ENCODE data around the gene TENM4. TPM values are rescaled to one million over a fixed set of nuclear protein-coding genes. Genes with fewer than 3 reads are reported as not detected.

The TENM4 gene
- total RNA-seq, 4 donors from 2014 or later = 16.8 to 158 (median 120) TPM

- no peaks in the 10 kb centered on the region for H3K27me3 ChIP-seq
- no peak for DNase-seq
- 88 to 100% methylated on average over 1 of the region's 1 CpG for WGBS, 2 donors
- no peaks in the 10 kb centered on the region for H3K36me3 ChIP-seq
- no peak overlapping the region for H3K4me3 ChIP-seq (replicated peaks in 1 of 3)
- H3K9me3 ChIP-seq = no peaks in the 10 kb centered on the region
- intact Hi-C loops (cut with DNase I) = no loop called here
- no peaks in the 10 kb centered on the region for H3K4me1 ChIP-seq
- no peak for TF ChIP-seq POLR2A (IDR thresholded peaks at IDR 0.05)
- no peak for TF ChIP-seq CTCF (IDR thresholded peaks at IDR 0.05)
- H3K27ac ChIP-seq = no peak overlapping the region
These were observed 369.6 kb downstream of the TENM4 start for GRCh38 chr11:79071190-79071589.

GRCh38 chr11:79070518-79070917, 370.3 kb downstream of the TENM4 start:
- Histone ChIP-seq H3K4me3 (replicated peaks in 1 of 3) (no peak overlapping the region), H3K27me3 (no peaks in the 10 kb centered on the region), H3K36me3 (no peaks in the 10 kb centered on the region), H3K9me3 (no peaks in the 10 kb centered on the region), H3K27ac (no peak overlapping the region), H3K4me1 (no peaks in the 10 kb centered on the region)
- DNase-seq = no peak
- no peak for TF ChIP-seq CTCF (IDR thresholded peaks at IDR 0.05)
- no peak for TF ChIP-seq POLR2A (IDR thresholded peaks at IDR 0.05)
- 61 to 80% methylated on average over 4 of the region's 4 CpGs for WGBS, 2 donors
- intact Hi-C loops (cut with DNase I) = no loop called here

DNA sequence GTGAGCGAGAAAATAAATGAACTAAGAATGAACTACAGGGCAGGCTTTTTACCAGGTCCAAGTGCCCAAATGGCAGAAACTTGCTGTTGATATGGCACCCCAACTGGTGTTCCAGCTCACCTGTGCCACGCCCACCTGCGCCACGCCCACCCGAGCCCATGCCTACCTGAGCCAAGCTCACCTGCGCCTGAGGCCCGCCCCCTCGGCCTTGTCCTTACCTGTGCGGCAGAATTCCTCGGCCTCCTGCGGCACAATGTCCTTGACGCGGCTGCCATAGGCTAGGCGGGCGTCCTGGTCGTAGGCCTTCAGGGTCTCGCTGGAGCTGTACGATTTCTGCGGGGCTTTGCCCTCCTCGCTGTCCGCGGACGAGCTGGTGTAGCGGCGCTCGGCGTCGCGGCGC, 371.3 kb downstream of the TENM4 start:
- TF ChIP-seq CTCF (IDR thresholded peaks at IDR 0.05) (no peak), POLR2A (IDR thresholded peaks at IDR 0.05) (no peak)
- Histone ChIP-seq H3K4me3 (replicated peaks in 1 of 3) (no peak overlapping the region), H3K9me3 (no peaks in the 10 kb centered on the region), H3K36me3 (no peaks in the 10 kb centered on the region), H3K4me1 (no peaks in the 10 kb centered on the region), H3K27ac (no peak overlapping the region), H3K27me3 (no peaks in the 10 kb centered on the region)
- no peak for DNase-seq
- 95 to 96% methylated on average over 23 to 26 of the region's 30 CpGs for WGBS, 2 donors
- intact Hi-C loops (cut with DNase I) = no loop called here

- TF ChIP-seq CTCF (IDR thresholded peaks at IDR 0.05) (no peak), POLR2A (IDR thresholded peaks at IDR 0.05) (no peak)
- no peaks in the 10 kb centered on the region for H3K36me3 ChIP-seq
- no peaks in the 10 kb centered on the region for H3K4me1 ChIP-seq
- H3K27me3 ChIP-seq = no peaks in the 10 kb centered on the region
- no peak for DNase-seq
- no peak overlapping the region for H3K4me3 ChIP-seq (replicated peaks in 1 of 3)
- no peaks in the 10 kb centered on the region for H3K9me3 ChIP-seq
- no peak overlapping the region for H3K27ac ChIP-seq
- intact Hi-C loops (cut with DNase I) = no loop called here
- 94 to 97% methylated on average over 1 of the region's 1 CpG for WGBS, 2 donors
These were observed 372.5 kb downstream of the TENM4 start for GRCh38 chr11:79068356-79068755.

- Histone ChIP-seq H3K27me3 (no peaks in the 10 kb centered on the region), H3K9me3 (no peaks in the 10 kb centered on the region), H3K36me3 (no peaks in the 10 kb centered on the region), H3K4me3 (replicated peaks in 1 of 3) (no peak overlapping the region), H3K4me1 (no peaks in the 10 kb centered on the region), H3K27ac (no peak overlapping the region)
- intact Hi-C loops (cut with DNase I) = no loop called here
- no peak for DNase-seq
- 66 to 68% methylated on average over 6 of the region's 6 CpGs for WGBS, 2 donors
- TF ChIP-seq CTCF (IDR thresholded peaks at IDR 0.05) (no peak), POLR2A (IDR thresholded peaks at IDR 0.05) (no peak)
These were observed 373.5 kb downstream of the TENM4 start for GRCh38 chr11:79067352-79067679.
